H54 (cell line): ENCODE results near the gene FER1L5.

Experiments
- DNase-seq: peaks from one replicate; pipeline ENCODE4 v3.0.0; 2011; ENCODE audit warnings: low spot score, mixed read lengths; ENCODE audit not compliant: insufficient read length
- FAIRE-seq: peaks from 3 replicates; lab custom pipeline; 2011; peaks lifted over from hg19 to GRCh38; lab: Jason Lieb, UNC
- POLR2A ChIP-seq: IDR thresholded peaks from 2 replicates; pipeline ENCODE4 v1.6.1; 2011; ENCODE audit warnings: low read depth, mild to moderate bottlenecking, low read length

FER1L5 gene

GRCh38 chr2:96669539-96670215 lies 27.1 kb downstream of the FER1L5 start:
- TF ChIP-seq POLR2A: no peak
- FAIRE-seq (no peak), DNase-seq (no peak)

DNA sequence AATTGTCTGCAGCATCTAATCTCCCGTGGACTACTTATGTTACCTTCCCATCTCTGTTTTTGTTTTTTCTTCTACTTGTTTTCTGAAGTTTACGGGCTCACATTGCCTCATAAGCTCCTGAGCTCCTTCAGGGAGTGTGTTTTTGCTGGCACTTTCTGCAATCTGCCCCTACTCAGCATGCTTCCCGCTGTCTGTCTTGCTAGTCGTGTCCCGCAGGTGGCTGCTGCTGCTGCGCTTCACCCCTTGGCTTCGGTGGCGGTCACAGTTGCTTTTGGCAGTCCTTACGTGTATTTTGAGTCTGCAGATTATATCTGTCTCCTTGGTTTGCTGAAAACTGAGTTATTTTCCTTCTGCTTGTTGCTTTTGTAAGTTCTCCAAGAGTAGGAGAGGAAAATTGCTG lies 37.3 kb downstream of the FER1L5 start:
- no peak for TF ChIP-seq POLR2A
- no peak for DNase-seq
- FAIRE-seq: no peak

GRCh38 chr2:96680561-96681141 lies 38.1 kb downstream of the FER1L5 start:
- no peak for DNase-seq
- no peak for FAIRE-seq
- no peak for TF ChIP-seq POLR2A

GRCh38 chr2:96681540-96681939 lies 39.0 kb downstream of the FER1L5 start:
- FAIRE-seq: no peak

GRCh38 chr2:96683307-96683706 lies 40.7 kb downstream of the FER1L5 start:
- FAIRE-seq: no peak
- no peak for DNase-seq
- no peak for TF ChIP-seq POLR2A

More at GRCh38 chr2:96681540-96681939, 39.0 kb downstream of the FER1L5 start:
- TF ChIP-seq POLR2A: no peak
- DNase-seq: no peak

GRCh38 chr2:96683972-96684820 lies 41.6 kb downstream of the FER1L5 start:
- no peak for DNase-seq
- no peak for FAIRE-seq
- TF ChIP-seq POLR2A: no peak

GRCh38 chr2:96684883-96685576 lies 42.5 kb downstream of the FER1L5 start:
- TF ChIP-seq POLR2A: no peak
- DNase-seq (no peak), FAIRE-seq (no peak)

DNA sequence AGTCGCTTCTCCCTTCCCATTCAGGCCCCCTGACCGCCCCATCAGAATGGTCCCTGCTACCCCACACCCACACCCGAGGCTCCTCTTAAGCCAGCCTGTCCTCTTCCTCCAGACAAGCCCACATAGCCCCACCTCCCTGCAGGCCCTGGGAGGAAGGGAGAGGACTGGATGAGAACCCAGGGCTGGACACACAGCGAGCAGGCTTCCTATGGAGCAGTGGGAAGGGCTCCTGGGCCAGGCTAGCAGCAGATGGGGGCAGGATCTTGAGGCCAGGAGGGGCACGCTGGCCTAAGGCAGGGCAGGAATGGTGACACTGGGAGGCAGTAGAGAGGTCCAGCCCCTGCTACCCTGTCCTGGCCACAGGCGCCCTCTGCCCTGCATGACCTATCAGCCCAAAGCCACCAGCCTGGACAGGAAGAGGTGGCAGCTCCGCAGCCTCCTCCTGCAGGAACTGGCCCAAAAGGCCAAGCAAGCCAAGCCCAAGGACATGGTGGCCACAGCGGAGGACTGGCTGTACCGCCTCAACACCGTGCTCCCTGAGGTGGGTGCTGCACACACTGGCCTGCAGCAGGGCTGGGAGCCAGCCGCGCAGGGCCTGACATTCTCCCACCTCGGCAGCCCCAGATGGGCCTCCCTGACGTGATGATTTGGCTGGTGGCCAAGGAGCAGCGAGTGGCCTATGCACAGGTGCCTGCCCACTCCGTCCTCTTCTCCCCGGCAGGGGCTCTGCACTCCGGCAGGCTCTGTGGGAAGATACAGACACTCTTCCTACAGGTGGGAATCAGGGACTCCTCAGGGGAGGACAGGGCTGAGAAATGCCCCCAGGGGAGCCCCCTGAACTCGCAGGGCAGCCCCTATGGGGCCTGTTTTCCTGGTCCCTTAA lies 43.3 kb downstream of the FER1L5 start:
- TF ChIP-seq POLR2A: no peak
- no peak for FAIRE-seq

GRCh38 chr2:96687266-96687665 lies 44.7 kb downstream of the FER1L5 start:
- no peak for FAIRE-seq
- TF ChIP-seq POLR2A: no peak
- no peak for DNase-seq

More for the DNA sequence above, 43.3 kb downstream of the FER1L5 start:
- DNase-seq: no peak

GRCh38 chr2:96687711-96688640 lies 45.4 kb downstream of the FER1L5 start:
- no peak for DNase-seq
- no peak for FAIRE-seq
- no peak for TF ChIP-seq POLR2A

- no peak for DNase-seq
- no peak for TF ChIP-seq POLR2A
- FAIRE-seq: no peak
Observed at GRCh38 chr2:96688649-96689430, 46.3 kb downstream of the FER1L5 start.
